Measurements from ENCODE around the gene SLC25A29.
"Not testable (repeated sequence)": the region's sequence is repeated elsewhere in the genome, so short reads cannot be mapped to it uniquely, and the experiment has no call there.

SLC25A29 gene

GRCh38 chr14:100292776-100293461 is 13.3 kb downstream of the SLC25A29 start:
- DNase-seq (ENCODE audit: low read depth), result no peak

- DNase-seq (ENCODE audit: low read depth), result no peak
Measured at GRCh38 chr14:100292301-100292775, 13.9 kb downstream of the SLC25A29 start.

GRCh38 chr14:100291305-100292075 is 14.8 kb downstream of the SLC25A29 start:
- no peak for DNase-seq (ENCODE audit: low read depth)

- no peak for DNase-seq (ENCODE audit: low read depth)
Measured at GRCh38 chr14:100290607-100291304, 15.5 kb downstream of the SLC25A29 start.

- no peak for DNase-seq (ENCODE audit: low read depth)
Measured at GRCh38 chr14:100289916-100290606, 16.2 kb downstream of the SLC25A29 start.

- no peak for DNase-seq (ENCODE audit: low read depth)
Measured at GRCh38 chr14:100288382-100289185, 17.7 kb downstream of the SLC25A29 start.

GRCh38 chr14:100287998-100288295 is 18.3 kb downstream of the SLC25A29 start:
- not testable (repeated sequence) for DNase-seq (ENCODE audit: low read depth)

GRCh38 chr14:100287202-100287997 is 18.8 kb downstream of the SLC25A29 start:
- DNase-seq (ENCODE audit: low read depth), result no peak

GRCh38 chr14:100286484-100287191 is 19.6 kb downstream of the SLC25A29 start:
- no peak for DNase-seq (ENCODE audit: low read depth)

GRCh38 chr14:100285913-100286400 is 20.3 kb downstream of the SLC25A29 start:
- no peak for DNase-seq (ENCODE audit: low read depth)

GRCh38 chr14:100285021-100285912 is 21.0 kb downstream of the SLC25A29 start:
- DNase-seq (ENCODE audit: low read depth), result no peak

- DNase-seq (ENCODE audit: low read depth), result no peak
Measured at GRCh38 chr14:100283984-100284881, 22.0 kb downstream of the SLC25A29 start.

- DNase-seq (ENCODE audit: low read depth), result not testable (repeated sequence)
Measured at GRCh38 chr14:100283436-100283835, 22.8 kb downstream of the SLC25A29 start.

- DNase-seq (ENCODE audit: low read depth), result no peak
Measured at GRCh38 chr14:100282766-100283419, 23.4 kb downstream of the SLC25A29 start.

GRCh38 chr14:100282083-100282350 is 24.2 kb downstream of the SLC25A29 start:
- no peak for DNase-seq (ENCODE audit: low read depth)

- DNase-seq (ENCODE audit: low read depth), result no peak
Measured at GRCh38 chr14:100281286-100282082, 24.8 kb downstream of the SLC25A29 start.

GRCh38 chr14:100279563-100279962 is 26.7 kb downstream of the SLC25A29 start:
- no peak for DNase-seq (ENCODE audit: low read depth)

Measured in stromal cell of bone marrow (primary cell).